ENCODE data around the gene NOTUM.

NOTUM gene

DNA sequence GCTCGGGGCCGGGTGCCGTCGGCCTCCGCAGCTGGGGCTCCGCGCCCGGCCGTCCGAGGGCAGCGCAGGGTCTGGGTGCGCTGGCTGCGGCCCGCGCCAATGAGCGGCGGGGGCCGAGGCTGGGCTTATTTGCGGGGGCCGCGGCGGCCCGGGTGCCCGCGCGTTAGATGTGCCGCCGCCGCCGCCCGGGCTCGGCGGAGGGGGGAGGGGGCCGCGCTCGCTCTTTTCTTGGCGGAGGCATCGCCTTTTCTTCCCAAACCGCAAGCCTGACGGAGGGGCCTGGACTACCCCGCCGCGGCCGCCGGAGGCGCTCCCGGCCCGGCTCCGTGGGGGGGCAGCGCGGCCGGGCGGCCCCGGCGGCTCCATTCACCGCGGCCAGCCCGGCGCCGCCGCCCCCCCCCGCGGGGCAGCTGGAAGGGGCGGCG is at the start of gene NOTUM:
TSS of gene NOTUM (minus strand) at position 101 of the 425 bp plus-strand sequence. CDS start 278 bp downstream, outside the sequence.
- no peak for DNase-seq

- DNase-seq, result no peak
Observed at GRCh38 chr17:82009413-82009812, 48.4 kb upstream of the NOTUM start.

- DNase-seq, result no peak
Observed at GRCh38 chr17:82008941-82009405, 48.0 kb upstream of the NOTUM start.

GRCh38 chr17:82008258-82008940 is 47.4 kb upstream of the NOTUM start:
- DNase-seq, result no peak

DNA sequence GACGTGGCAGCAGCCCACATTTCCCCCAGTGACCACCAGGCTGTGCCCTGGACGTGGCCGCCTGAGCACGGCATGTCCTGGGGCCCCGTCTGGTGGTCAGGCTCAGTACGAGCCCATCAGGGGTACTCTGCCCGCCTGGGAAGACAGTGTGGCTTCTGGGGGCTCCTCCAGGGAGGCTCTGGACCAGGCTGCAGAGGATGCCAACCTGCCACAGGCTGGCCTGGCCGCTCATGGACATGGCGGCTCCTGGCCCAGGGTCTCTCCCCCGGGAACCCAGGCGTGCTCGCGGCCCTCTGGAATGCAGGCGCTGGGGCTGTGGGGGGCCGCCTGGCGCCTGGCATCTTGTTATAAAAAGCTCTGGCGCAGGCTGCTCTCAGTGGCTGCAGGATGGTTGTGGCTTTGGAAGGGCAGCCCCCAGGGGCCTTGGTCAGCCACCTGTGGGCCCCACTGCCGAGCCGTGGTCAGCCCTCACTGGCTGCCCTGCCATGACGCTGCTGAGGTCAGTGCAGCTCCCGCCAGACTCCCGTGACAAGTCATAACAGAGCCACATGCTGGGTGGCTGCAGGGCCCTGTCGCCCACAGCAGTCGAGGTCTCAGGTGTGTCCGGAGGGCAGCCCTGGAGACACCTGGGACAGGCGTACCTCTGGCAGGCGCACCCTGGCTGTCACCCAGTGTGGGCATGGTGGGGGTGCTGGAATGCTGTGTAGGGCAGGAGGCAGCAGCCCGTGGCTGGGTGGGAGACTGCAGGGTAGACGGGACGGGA is 46.7 kb upstream of the NOTUM start:
- no peak for DNase-seq

DNA sequence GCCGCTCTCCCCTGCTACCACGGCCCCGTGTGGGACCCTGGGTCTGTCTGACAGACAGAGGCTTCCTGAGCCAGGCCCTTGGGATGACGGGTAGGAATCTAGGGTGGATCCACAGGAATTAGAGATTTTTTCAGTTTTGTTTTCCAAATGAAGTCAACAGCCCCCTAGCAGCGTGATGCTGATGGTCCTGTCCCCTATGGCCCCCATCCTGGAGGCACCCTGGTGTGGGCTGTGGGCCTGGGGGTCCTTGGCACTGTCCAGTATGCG is 46.2 kb upstream of the NOTUM start:
- DNase-seq, result no peak

DNA sequence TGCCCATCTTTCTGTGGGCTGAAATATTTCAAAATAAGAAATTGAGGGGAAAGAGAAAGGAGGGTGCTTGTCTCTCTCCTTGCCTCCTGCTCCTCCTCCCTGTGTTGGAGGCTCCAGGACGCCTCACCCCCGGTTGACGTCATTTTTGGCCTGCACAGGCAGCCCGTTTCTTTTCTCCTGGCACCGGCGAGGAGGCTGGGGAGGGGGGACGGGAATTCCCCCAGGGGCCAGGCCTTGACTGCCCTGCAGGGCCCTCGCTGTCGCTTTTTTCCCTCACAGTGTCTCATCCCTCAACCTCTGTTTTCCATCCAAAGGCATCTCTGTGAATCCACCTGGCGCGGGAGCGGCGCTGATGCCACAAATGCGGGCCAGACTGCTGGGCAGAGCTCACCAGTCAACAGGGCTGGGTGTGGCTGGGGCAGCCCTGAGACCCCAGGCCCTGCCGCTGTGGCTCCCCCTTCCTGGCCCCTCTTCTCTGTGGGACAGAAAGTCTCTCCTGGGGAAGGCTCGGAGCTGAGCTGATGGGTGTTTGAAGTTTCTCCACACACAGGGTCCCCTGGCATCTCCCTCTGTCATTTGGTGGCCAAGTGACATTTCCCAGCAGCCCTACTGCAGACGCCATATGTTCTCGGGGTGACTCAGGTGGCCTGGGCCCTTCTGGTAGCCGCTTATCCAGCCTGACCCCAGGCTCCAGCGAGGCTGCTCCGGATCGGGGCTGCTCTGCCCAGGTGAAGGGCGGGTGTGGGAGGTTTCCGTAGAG is 45.7 kb upstream of the NOTUM start:
- DNase-seq, result no peak

GRCh38 chr17:82005701-82006348 is 44.8 kb upstream of the NOTUM start:
- no peak for DNase-seq

GRCh38 chr17:82004517-82005455 is 43.8 kb upstream of the NOTUM start:
- no peak for DNase-seq

GRCh38 chr17:82003411-82004381 is 42.7 kb upstream of the NOTUM start:
- DNase-seq, result no peak

GRCh38 chr17:82001571-82002056 is 40.6 kb upstream of the NOTUM start:
- DNase-seq, result no peak

- no peak for DNase-seq
Observed at GRCh38 chr17:82000803-82001570, 40.0 kb upstream of the NOTUM start.

DNA sequence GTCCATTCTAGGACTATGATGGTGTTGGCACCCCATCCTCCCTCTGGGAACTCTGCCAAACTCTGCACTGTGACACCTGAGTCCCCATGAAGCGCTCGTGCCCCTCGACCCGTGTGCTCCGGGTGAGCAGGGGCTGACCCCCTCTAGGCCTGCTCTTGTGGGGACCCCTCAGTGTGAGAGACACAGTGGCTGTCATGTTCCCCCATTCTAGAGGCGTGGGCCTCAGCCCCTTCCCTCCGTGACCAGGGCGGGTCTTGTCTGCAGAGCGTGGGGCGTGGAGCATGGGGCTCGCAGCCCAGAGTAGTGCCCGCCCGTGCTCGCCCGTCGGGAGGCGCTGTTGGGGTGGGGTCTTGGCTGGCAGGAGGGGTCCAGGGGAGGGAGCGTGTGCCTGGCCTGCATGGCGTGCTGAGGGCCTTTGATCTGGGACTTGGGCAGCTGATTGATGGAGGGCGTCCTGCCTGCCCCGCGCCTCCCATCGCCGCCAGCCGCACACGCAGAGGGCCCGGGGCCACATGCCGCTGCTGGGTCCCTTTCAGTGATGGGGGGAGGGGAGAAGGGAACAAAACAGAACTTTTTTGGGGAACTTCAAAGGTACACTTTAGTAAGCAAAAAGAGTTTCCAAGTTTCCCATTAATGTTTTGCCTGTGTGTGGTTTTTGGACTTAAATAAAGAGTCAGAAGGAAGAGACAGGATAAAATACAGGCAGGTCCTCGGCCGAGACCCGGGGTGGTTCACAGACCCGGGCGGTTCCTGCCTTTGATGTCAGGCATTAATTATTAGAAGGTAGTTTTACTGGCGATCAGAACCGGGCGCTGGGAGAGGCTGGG is 39.2 kb upstream of the NOTUM start:
- DNase-seq, result no peak

- DNase-seq, result no peak
Observed at GRCh38 chr17:81999587-81999975, 38.6 kb upstream of the NOTUM start.

- DNase-seq, result no peak
Observed at GRCh38 chr17:81998691-81999438, 37.9 kb upstream of the NOTUM start.

- no peak for DNase-seq
Observed at GRCh38 chr17:81998212-81998611, 37.2 kb upstream of the NOTUM start.

- no peak for DNase-seq
Observed at GRCh38 chr17:81996757-81997441, 35.9 kb upstream of the NOTUM start.
